Motor neuron (in vitro differentiated cells): ENCODE measurements around the gene BABAM2. TPM values are rescaled to one million over a fixed set of nuclear protein-coding genes. Genes with fewer than 3 reads are reported as not detected.

ENCODE experiments used
- ATAC-seq, 8 experiments: fragments of 200-7000 bp; cut with Tn5 transposase; replicated peaks in 6 of 8; 2 replicates each; pipeline ENCODE4 v1.8.0; 2021; ENCODE audit warnings: mild to moderate bottlenecking in 8 of 8, moderate library complexity in 8 of 8
- H3K27ac ChIP-seq, 2 donors: fragments of 250-450 bp; sonication (Bioruptor Pico); 2 replicates each; pipeline ENCODE4 v1.9.0; 2021; ENCODE audit warnings: antibody characterized with exemption in 2 of 2, mild to moderate bottlenecking in 2 of 2, moderate library complexity in 1 of 2
- H3K4me1 ChIP-seq, 2 donors: fragments of 250-450 bp; sonication (Bioruptor Pico); replicated peaks in 1 of 2; 2 replicates each; pipeline ENCODE4 v1.6.1; 2021; ENCODE audit warnings: antibody characterized with exemption in 2 of 2, mild to moderate bottlenecking in 2 of 2, moderate library complexity in 1 of 2
- H3K4me3 ChIP-seq, 5 donors: fragments of 250-450 bp; sonication (Bioruptor Pico); 2 replicates each; pipeline ENCODE4 v1.9.0; 2021; ENCODE audit warnings: antibody characterized with exemption in 5 of 5, mild to moderate bottlenecking in 5 of 5, moderate library complexity in 4 of 5
- WGBS, 10 experiments: fragments of 450-650 bp; shearing (Covaris generic); methylation state at CpG; one replicate each; pipeline ENCODE4 v1.0.0; 2022; 5-methylcytosine and 5-hydroxymethylcytosine counted together
- in situ Hi-C, 9 experiments: fragments of 400-800 bp; cut with MboI; loops; one replicate each; pipeline ENCODE4 v1.15.0; 2021; ENCODE audit warnings: low sequenced_read_pairs in 9 of 9, low pct_unique_long_range_greater_than_20kb in 2 of 9; ENCODE audit not compliant: unreplicated experiment in 9 of 9
- total RNA-seq, 8 experiments: library from RNA; unstranded; fragments of 300-600 nt; gene quantifications; 2 replicates each; pipeline versions ENCODE4 v1.2.3 to v1.2.4, GENCODE V29; 2022

Gene BABAM2
- total RNA-seq, 8 experiments from 2014 or later, result 16.4 to 110 (median 36.4) TPM

- Histone ChIP-seq H3K4me3 (no peak overlapping the region), H3K4me1 (no peaks in the 10 kb centered on the region), H3K27ac (no peak overlapping the region)
- ATAC-seq, result no peak
- in situ Hi-C loops, result no loop called here
- 61 to 100% (median 79%) methylated on average over 1 to 2 of the region's 2 CpGs; no CpG with 5 or more reads in 2 of the 10 experiments for WGBS, 10 experiments
These were observed 12.5 kb downstream of the BABAM2 start for GRCh38 chr2:27903018-27903417.

- Histone ChIP-seq H3K4me3 (no peak overlapping the region), H3K27ac (no peak overlapping the region), H3K4me1 (no peaks in the 10 kb centered on the region)
- ATAC-seq, result peak in 2 of 8 experiments; percentile 85 to 95
- 46 to 97% (median 88%) methylated on average over 3 to 10 of the region's 10 CpGs for WGBS, 10 experiments
- in situ Hi-C loops, result no loop called here
These were observed 13.3 kb downstream of the BABAM2 start for GRCh38 chr2:27903649-27904404.

- H3K4me1 ChIP-seq, result no peaks in the 10 kb centered on the region
- in situ Hi-C loops, result no loop called here
- H3K27ac ChIP-seq, result no peak overlapping the region
- peak in 2 of 8 experiments; percentile 37 to 49 for ATAC-seq
- WGBS, 10 experiments, result 14 to 100% (median 69%) methylated on average over 1 of the region's 1 CpG; no CpG with 5 or more reads in 6 of the 10 experiments
- no peak overlapping the region for H3K4me3 ChIP-seq
These were observed 13.8 kb downstream of the BABAM2 start for GRCh38 chr2:27904405-27904665.

- Histone ChIP-seq H3K27ac (no peak overlapping the region), H3K4me3 (no peak overlapping the region), H3K4me1 (no peaks in the 10 kb centered on the region)
- no peak for ATAC-seq
- in situ Hi-C loops, result no loop called here
- WGBS, 10 experiments, result 50 to 100% (median 100%) methylated on average over 1 of the region's 1 CpG; no CpG with 5 or more reads in 5 of the 10 experiments
These were observed 15.5 kb downstream of the BABAM2 start for GRCh38 chr2:27906074-27906473.

GRCh38 chr2:27907547-27907946 lies 17.0 kb downstream of the BABAM2 start:
- ATAC-seq, result no peak
- Histone ChIP-seq H3K4me3 (no peak overlapping the region), H3K4me1 (no peaks in the 10 kb centered on the region), H3K27ac (no peak overlapping the region)
- in situ Hi-C loops, result no loop called here
- 0 to 71% (median 44%) methylated on average over 1 to 3 of the region's 3 CpGs for whole genome bisulfite sequencing, 10 experiments

GRCh38 chr2:27909901-27910300 lies 19.4 kb downstream of the BABAM2 start:
- no peak for ATAC-seq
- H3K27ac ChIP-seq, result no peak overlapping the region
- 68 to 100% (median 79%) methylated on average over 2 of the region's 2 CpGs; no CpG with 5 or more reads in 2 of the 10 experiments for WGBS, 10 experiments
- H3K4me3 ChIP-seq, result no peak overlapping the region
- in situ Hi-C loops, result no loop called here
- no peaks in the 10 kb centered on the region for H3K4me1 ChIP-seq

GRCh38 chr2:27911458-27912210 lies 21.1 kb downstream of the BABAM2 start:
- no peak overlapping the region for H3K27ac ChIP-seq
- in situ Hi-C loops, result no loop called here
- H3K4me1 ChIP-seq, result peaks cover 0 to 3% of the 10 kb centered on the region in 2 donors
- 80 to 100% (median 89%) methylated on average over 1 to 2 of the region's 2 CpGs; no CpG with 5 or more reads in 1 of the 10 experiments for WGBS, 10 experiments
- ATAC-seq, result no peak
- H3K4me3 ChIP-seq, result no peak overlapping the region

GRCh38 chr2:27912512-27912911 lies 22.0 kb downstream of the BABAM2 start:
- WGBS, 10 experiments, result 94 to 100% (median 100%) methylated on average over 1 to 2 of the region's 2 CpGs; no CpG with 5 or more reads in 4 of the 10 experiments
- no peak overlapping the region for H3K27ac ChIP-seq
- in situ Hi-C loops, result no loop called here
- H3K4me3 ChIP-seq, result no peak overlapping the region
- ATAC-seq, result no peak
- peaks cover 0 to 3% of the 10 kb centered on the region in 2 donors for H3K4me1 ChIP-seq

GRCh38 chr2:27914041-27914804 lies 23.7 kb downstream of the BABAM2 start:
- Histone ChIP-seq H3K27ac (no peak overlapping the region), H3K4me1 (peaks cover 0 to 3% of the 10 kb centered on the region in 2 donors), H3K4me3 (no peak overlapping the region)
- in situ Hi-C loops, result no loop called here
- 100% methylated on average over 2 of the region's 2 CpGs; no CpG with 5 or more reads in 3 of the 10 experiments for WGBS, 10 experiments
- no peak for ATAC-seq

GRCh38 chr2:27914805-27915175 lies 24.3 kb downstream of the BABAM2 start:
- no peak for ATAC-seq
- peaks cover 0 to 3% of the 10 kb centered on the region in 2 donors for H3K4me1 ChIP-seq
- in situ Hi-C loops, result no loop called here
- H3K27ac ChIP-seq, result no peak overlapping the region
- no peak overlapping the region for H3K4me3 ChIP-seq

GRCh38 chr2:27915191-27915590 lies 24.7 kb downstream of the BABAM2 start:
- Histone ChIP-seq H3K4me3 (no peak overlapping the region), H3K4me1 (peaks cover 0 to 3% of the 10 kb centered on the region in 2 donors), H3K27ac (no peak overlapping the region)
- in situ Hi-C loops, result no loop called here
- no peak for ATAC-seq
- 34 to 80% (median 65%) methylated on average over 1 to 5 of the region's 5 CpGs for WGBS, 10 experiments

- peak in 2 of 8 experiments; percentile 34 to 83 for ATAC-seq
- H3K4me1 ChIP-seq, result peaks cover 0 to 3% of the 10 kb centered on the region in 2 donors
- no peak overlapping the region for H3K4me3 ChIP-seq
- no peak overlapping the region for H3K27ac ChIP-seq
- in situ Hi-C loops, result no loop called here
These were observed 25.3 kb downstream of the BABAM2 start for GRCh38 chr2:27915874-27916273.

GRCh38 chr2:27916293-27916995 lies 25.9 kb downstream of the BABAM2 start:
- Histone ChIP-seq H3K4me1 (peaks cover 0 to 3% of the 10 kb centered on the region in 2 donors), H3K27ac (no peak overlapping the region), H3K4me3 (no peak overlapping the region)
- WGBS, 10 experiments, result 64 to 100% (median 92%) methylated on average over 1 of the region's 1 CpG; no CpG with 5 or more reads in 1 of the 10 experiments
- ATAC-seq, result peak in 1 of 8 experiments; percentile 90
- in situ Hi-C loops, result no loop called here
